GM19372 (cell line): ENCODE measurements around the gene MS4A8.

Experiments used
- ATAC-seq: cut with Tn5 transposase; IDR thresholded peaks from one replicate; pipeline ENCODE4 v1.9.1; 2021; ENCODE audit warnings: mild to moderate bottlenecking, low read depth, moderate library complexity; ENCODE audit not compliant: unreplicated experiment

Gene MS4A8

GRCh38 chr11:60761436-60762190 lies 62.2 kb downstream of the MS4A8 start:
- ATAC-seq, result peak; percentile 26

- peak; percentile 54 for ATAC-seq
These were observed 63.7 kb downstream of the MS4A8 start for GRCh38 chr11:60762851-60763691.

- ATAC-seq, result no peak
These were observed 64.4 kb downstream of the MS4A8 start for GRCh38 chr11:60763692-60764369.

- ATAC-seq, result peak; percentile 45
These were observed 65.5 kb downstream of the MS4A8 start for GRCh38 chr11:60764879-60765278.

GRCh38 chr11:60765355-60765754 lies 65.9 kb downstream of the MS4A8 start:
- ATAC-seq, result peak; percentile 1
